GM18508 (cell line): ENCODE measurements around the gene SRGN.
A peak's percentile ranks its signal among the peaks of the same experiment; 100 is the strongest.
"Not testable (repeated sequence)": the region's sequence is repeated elsewhere in the genome, so short reads cannot be mapped to it uniquely, and the experiment has no call there.

Experiments
- ATAC-seq: cut with Tn5 transposase; IDR thresholded peaks from one replicate; pipeline ENCODE4 v1.9.1; 2021; ENCODE audit warnings: moderate number of reproducible peaks; ENCODE audit not compliant: insufficient read depth, unreplicated experiment

Gene SRGN

GRCh38 chr10:69124563-69125268 lies 36.8 kb downstream of the SRGN start:
- ATAC-seq = peak; percentile 16

- ATAC-seq = no peak
Measured at GRCh38 chr10:69125554-69125953, 37.7 kb downstream of the SRGN start.

- ATAC-seq = no peak
Measured at GRCh38 chr10:69130251-69130650, 42.3 kb downstream of the SRGN start.

DNA sequence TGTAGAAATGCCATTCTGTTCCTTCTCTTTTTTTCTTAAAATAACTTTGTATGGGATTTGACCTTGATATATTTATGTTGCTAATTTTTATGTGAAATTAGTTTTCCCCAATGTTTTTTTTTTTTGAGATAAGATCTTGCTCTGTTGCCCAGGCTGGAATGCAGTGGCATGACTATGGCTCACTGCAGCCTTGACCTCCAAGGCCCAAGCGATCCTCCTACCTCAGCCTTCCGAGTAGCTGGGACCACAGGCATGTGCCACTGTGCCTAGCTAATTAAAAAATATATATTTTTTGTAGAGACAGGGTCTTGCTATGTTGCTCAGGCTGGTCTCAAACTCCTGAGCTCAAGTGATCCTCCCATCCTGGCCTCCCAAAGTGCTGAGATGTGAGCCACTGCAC lies 52.1 kb downstream of the SRGN start:
- no peak for ATAC-seq

DNA sequence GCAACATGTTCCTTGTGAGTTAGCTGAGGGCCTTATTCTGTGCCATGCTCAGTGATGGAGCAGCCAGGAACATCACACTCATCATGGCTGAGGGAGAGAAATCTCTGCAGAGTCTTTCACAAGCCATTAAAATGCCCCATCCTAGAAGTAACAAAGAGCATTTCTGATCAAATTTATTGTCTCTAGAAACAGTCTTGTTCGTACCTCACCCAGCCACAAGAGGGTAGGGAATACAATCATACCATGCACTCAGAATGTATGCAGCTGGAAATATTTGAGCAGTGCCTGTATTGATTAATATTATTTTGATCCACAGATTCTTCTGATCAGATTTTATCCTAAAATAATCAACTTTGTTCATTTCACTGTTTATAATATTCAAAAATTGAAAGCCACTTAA lies 53.4 kb downstream of the SRGN start:
- no peak for ATAC-seq

DNA sequence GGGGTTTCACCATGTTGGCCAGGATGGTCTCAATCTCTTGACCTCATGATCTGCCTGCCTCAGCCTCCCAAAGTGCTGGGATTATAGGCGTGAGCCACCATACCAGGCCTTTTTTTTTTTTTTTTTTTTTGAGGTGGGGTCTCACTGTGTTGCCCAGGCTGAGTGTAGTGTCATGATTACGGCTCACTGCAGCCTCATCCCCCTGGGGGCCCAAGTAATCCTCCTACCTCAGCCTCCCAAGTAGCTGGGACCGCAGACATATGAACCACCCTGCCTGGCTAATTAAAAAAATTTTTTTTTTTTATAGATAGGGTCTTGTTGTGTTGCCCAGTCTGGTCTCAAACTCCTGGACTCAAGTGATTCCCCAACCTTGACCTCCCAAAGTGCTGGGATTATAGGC lies 54.2 kb downstream of the SRGN start:
- ATAC-seq = not testable (repeated sequence)

GRCh38 chr10:69142983-69143382 lies 55.1 kb downstream of the SRGN start:
- ATAC-seq = no peak

DNA sequence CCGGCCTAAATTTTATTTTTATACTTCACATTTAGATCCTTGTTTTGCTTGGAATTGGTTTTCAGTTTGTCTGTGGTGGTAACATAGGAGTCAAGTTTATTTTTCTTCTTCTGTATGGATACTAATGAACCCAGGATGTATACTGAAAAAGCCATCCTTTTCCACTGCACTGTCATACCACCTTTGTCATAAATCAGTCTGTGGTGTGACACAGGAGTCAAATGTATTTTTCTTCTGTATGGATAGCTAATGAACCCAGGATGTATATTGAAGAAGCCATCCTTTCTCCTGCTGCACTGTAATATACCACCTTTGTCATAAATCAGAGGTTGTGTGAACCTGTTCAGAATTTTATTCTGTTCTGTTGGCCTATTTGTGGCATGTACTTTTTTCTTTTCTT lies 57.4 kb downstream of the SRGN start:
- ATAC-seq = no peak

DNA sequence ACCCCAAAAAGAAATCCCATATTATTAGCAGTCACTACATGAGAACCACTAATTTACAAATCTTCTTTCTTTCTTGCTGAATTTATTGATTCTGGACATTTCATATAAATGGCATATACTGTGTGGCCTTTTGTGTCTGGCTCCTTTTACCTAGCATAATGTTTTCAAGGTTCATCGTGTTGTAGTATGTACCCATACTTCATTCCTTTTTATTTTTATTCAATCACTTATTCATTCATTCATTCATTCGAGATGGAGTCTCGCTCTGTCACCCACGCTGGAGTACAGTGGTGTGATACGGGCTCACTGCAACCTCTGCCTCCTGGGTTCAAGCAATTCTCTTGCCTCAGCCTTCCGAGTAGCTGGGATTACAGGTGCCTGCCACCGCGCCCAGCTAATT lies 58.0 kb downstream of the SRGN start:
- no peak for ATAC-seq

GRCh38 chr10:69146759-69147158 lies 58.9 kb downstream of the SRGN start:
- ATAC-seq = no peak

DNA sequence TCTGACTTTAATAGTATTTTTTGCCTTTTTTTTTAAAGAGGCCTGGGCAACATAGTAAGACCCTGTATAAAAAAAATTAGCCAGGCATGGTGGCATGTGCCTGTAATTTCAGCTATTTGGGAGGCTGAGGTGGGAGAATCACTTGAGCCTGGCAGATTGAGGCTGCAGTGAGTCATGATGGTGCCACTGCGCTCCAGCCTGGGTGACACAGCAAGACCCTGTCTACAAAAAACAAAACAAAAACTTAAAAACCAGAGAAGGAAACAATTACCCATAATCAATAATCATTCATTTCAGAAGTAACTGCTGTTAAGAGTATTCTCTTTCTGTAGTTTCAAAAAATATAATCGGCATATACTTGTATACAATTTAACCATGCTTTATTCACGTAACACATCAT lies 64.1 kb downstream of the SRGN start:
- ATAC-seq = no peak

DNA sequence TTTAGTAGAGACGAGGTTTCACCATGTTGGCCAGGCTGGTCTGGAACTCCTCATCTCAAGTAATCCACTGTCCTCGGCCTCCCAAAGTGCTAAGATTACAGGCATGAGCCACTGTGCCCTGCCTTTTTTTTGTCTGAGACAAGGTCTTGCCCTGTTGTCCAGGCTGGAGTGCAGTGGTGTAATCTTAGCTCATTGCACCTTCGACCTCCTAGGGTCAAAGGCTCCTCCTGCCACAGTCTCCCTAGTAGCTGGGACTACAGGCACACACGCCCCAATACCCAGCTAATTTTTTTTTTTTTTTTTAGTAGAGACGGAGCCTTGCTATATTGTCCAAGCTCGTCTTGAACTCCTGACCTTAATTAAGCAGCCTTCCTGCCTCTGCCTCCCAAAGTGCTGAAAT lies 65.3 kb downstream of the SRGN start:
- ATAC-seq = no peak
